ENCODE measurements around the gene NSF.
"Not testable (repeated sequence)": the region's sequence is repeated elsewhere in the genome, so short reads cannot be mapped to it uniquely, and the experiment has no call there.

Gene NSF

GRCh38 chr17:46722662-46723285 is 132.3 kb downstream of the NSF start:
- no peak for DNase-seq

GRCh38 chr17:46726206-46726605 is 135.7 kb downstream of the NSF start:
- DNase-seq: no peak

GRCh38 chr17:46727572-46728348 is 137.3 kb downstream of the NSF start:
- DNase-seq: peak; percentile 89

DNA sequence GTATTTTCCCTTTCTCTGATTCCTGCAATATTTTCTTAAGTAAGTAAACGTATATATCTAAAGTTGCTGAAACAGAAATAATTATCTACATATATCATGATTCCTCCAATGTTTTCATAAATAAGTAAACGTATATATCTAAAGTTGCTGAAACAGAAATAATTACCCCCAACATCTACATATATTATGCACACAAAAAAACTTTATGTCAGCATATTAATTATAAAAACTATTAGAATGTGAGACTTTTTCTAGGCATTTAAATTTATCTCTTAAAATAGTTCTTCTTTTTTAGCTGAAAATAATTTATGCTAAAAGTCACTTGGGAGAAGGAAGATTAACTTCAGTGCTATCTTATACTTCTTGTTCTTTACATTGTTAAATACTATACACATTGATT is 139.6 kb downstream of the NSF start:
- DNase-seq: no peak

- DNase-seq: no peak
Observed at GRCh38 chr17:46730679-46731078, 140.2 kb downstream of the NSF start.

DNA sequence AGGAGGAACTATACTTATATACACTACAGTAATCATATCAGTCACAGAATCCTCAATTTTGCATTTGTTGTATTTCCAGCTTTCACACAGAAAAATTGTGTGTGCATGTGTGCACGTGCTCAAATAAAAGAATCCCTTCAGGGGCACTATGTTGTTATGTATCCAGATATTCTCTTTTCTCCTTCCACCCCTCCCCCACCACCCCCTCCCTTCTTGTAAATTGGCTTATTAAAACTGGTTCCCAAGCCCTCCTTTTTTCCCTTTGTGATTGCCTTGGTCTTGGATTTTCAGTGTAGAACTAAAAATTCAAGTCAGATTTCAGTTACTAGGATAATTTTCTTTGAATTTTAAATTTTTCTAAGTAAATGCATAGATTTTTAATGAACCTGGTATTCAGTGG is 141.7 kb downstream of the NSF start:
- DNase-seq: no peak

DNA sequence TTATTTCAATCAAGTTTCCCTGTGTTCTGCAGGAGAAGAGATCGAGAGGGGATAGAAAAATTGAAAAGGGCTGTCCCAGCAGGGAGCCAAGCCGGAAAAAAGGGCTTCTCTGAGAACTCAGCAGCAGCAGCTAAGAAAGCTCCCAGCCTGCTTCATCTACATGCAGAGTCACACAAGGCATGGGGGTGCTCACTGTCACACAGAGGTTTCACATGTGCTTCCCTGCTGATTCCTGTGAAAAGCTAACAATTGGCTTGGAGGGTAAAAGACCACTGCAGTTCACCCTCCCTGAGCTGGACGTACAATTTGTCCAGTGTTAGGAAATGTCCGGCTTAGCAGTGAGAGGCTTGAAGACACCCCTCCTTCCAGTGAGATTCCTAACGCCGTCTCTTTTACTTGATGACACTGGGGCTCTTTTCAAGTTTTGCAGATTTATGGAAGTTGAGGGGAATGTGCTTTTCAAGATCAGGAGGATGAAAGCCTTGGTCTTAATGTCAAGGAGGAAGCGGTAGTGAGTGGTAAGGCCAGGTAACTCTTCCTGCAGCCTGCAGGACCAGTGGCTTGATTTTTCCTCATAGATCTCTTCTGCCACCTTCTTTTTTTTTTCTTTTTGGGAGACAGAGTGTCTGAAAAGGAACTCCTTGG is 142.4 kb downstream of the NSF start:
- no peak for DNase-seq

DNA sequence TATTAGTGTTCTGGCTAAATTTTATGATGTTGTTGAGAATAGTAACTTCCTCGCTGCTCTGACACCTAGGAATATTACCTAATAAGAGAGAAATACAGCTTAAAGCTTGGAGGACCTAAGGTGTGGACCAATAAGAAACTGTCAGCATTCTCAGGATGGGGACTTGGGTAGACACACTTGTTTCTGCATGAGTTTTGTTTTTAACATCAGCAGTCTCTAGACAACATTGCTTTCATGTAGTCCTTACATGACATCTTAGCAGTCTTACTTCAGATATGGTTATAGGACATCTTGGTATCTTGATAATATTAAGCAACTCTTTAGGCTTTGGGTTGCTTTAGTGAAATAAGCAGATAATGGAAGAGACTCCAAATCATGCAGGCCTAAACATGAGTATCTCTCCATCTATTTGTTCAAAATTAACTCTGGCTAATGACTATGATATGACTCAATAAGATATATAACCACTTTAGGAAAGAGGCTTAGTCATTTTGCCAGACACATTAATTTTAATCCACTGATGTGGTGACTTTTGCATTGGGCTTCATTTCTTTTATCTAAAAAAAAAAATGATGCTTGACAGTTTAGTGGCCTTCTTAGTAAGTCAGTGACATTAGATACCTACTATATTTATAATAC is 143.5 kb downstream of the NSF start:
- DNase-seq: peak; percentile 85

- no peak for DNase-seq
Observed at GRCh38 chr17:46736100-46736499, 145.6 kb downstream of the NSF start.

DNA sequence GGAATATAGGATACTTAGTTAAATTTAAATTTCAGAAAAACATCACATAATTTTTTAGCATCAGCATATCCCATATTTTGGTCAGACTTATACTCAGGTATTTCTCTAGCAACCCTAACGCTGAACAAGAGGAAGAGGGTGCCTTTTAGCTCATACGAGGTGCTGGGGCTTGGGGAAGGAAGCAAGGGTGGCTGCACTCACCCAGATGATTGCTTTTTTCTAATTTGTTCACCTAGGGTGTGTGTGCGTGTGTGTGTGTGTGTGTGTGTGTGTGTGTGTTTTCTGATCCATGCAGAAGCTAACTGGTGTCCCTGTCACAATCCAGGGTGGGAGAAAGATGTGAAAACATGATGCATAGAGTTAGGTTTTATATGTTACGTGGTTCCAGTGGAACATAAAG is 146.9 kb downstream of the NSF start:
- DNase-seq: no peak

DNA sequence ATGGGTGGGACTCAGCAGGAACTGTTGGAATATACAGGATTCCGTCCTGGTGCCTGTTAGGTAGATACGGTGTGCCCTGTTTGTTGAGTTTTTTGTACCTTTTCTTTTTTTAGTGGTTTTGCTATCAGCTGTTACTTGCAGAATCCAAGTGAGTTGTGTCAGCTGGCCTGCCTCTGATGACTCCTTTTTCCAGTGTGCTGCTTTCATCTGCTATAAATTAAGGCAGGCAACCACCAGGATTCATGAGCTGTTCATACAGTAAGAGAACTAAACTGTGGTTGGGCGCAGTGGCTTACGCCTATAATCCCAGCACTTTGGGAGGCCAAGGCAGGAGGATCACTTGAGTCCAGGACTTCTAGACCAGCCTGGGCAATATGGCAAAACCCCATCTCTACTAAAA is 148.1 kb downstream of the NSF start:
- DNase-seq: peak; percentile 3

- DNase-seq: no peak
Observed at GRCh38 chr17:46739982-46740381, 149.5 kb downstream of the NSF start.

GRCh38 chr17:46741122-46741730 is 150.8 kb downstream of the NSF start:
- DNase-seq: no peak

GRCh38 chr17:46742565-46743270 is 152.2 kb downstream of the NSF start:
- peak; percentile 98 for DNase-seq

- DNase-seq: no peak
Observed at GRCh38 chr17:46744441-46744840, 154.0 kb downstream of the NSF start.

DNA sequence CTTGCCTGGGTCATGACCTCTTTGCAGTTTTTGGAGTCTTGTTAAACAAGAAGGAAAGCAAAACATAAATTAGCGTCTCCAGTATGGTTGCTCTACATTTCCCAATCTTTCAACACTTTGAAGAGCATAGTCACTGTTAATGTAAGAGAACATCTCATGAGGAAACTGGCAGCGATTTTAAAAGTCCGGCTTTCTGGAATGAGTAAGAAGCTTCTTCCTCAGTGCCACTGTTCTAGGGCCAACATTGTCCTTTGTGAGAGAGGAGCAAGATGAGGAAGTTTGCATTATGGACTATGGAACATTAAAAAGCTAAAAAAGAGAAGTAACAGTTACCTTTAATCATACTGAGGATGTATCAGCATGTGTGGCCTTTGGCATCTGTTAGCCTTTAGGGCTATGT is 154.9 kb downstream of the NSF start:
- no peak for DNase-seq

- no peak for DNase-seq
Observed at GRCh38 chr17:46751425-46751824, 161.0 kb downstream of the NSF start.

- DNase-seq: no peak
Observed at GRCh38 chr17:46753776-46754175, 163.3 kb downstream of the NSF start.

GRCh38 chr17:46756081-46756735 is 165.7 kb downstream of the NSF start:
- DNase-seq: no peak

DNA sequence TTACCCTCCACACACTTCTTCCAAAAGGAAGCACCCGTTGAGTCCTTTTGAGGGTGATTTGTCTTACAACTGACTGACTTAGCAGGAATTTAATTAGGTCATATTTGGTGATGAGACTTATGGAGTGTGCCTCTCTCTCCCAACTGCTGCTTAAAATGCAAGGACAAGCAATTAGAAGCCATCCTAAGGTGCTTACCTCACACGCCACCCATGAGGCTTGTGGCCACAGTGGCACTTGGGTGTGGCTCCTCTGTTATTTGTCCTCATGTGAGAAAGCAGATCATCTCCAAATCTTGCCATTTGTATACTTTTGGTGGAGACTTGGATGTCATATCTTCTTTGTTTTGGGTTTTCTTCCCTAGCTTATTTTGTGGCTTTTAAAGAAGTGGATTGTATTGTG is 166.4 kb downstream of the NSF start:
- DNase-seq: no peak

- DNase-seq: not testable (repeated sequence)
Observed at GRCh38 chr17:46757588-46757987, 167.1 kb downstream of the NSF start.

DNA sequence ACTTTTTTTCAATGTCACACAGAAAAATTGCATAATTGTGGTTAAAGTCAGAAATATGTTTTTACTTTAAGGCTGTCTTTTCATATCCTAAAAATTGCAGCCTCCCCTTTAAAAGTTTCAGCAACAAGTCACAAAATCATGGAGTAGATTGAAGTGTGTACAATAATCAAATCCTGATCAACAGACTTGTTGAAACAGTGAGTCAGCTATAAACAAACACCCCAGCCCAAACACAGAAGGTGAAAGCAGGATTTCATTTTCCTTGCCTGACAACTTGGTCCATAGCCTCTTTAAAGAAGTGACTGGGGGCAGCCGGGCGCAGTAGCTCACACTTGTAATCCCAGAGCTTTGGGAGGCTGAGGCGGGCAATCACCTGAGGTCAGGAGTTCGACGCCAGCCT is 168.1 kb downstream of the NSF start:
- DNase-seq: no peak

Measured in HCEC 1CT (cell line).